Loucy (cell line): ENCODE data around the gene CACNA1H.

Source experiments
- H2AFZ ChIP-seq: fragments of 200-600 bp; sonication (generic); 2 replicates; pipeline ENCODE4 v1.6.0; 2016; ENCODE audit warnings: antibody characterized with exemption, mild to moderate bottlenecking, low read length, moderate library complexity
- H3F3A ChIP-seq: fragments of 200-600 bp; 2 replicates; pipeline ENCODE4 v1.6.0; 2016; ENCODE audit warnings: antibody characterized with exemption, low read depth, mild to moderate bottlenecking
- H3K27me3 ChIP-seq: fragments of 200-600 bp; sonication (generic); 2 replicates; pipeline ENCODE4 v1.6.1; 2014; ENCODE audit warnings: low read length, mild to moderate bottlenecking; ENCODE audit not compliant: insufficient read depth, poor library complexity, severe bottlenecking
- H3K36me3 ChIP-seq: fragments of 200-600 bp; sonication (generic); 2 replicates; pipeline ENCODE4 v1.6.1; 2016; ENCODE audit warnings: low read length; ENCODE audit not compliant: insufficient read depth
- H3K4me1 ChIP-seq: fragments of 200-600 bp; sonication (generic); 2 replicates; pipeline ENCODE4 v1.5.1; 2014; ENCODE audit warnings: low read length, mild to moderate bottlenecking; ENCODE audit not compliant: insufficient read depth, poor library complexity, severe bottlenecking
- H3K4me2 ChIP-seq: fragments of 200-600 bp; sonication (generic); 2 replicates; pipeline ENCODE4 v1.6.0; 2014; ENCODE audit warnings: antibody characterized with exemption, low read length, low read depth, mild to moderate bottlenecking; ENCODE audit not compliant: poor library complexity, severe bottlenecking
- H3K4me3 ChIP-seq: fragments of 200-600 bp; sonication (generic); 2 replicates; pipeline ENCODE4 v1.5.1; 2014; ENCODE audit warnings: low read length, mild to moderate bottlenecking, mixed read lengths; ENCODE audit not compliant: poor library complexity, severe bottlenecking
- H3K79me2 ChIP-seq: fragments of 200-600 bp; sonication (generic); 2 replicates; pipeline ENCODE4 v1.6.1; 2014; ENCODE audit warnings: low read length; ENCODE audit not compliant: insufficient read depth
- H3K9ac ChIP-seq: fragments of 200-600 bp; sonication (generic); 2 replicates; pipeline ENCODE4 v1.6.0; 2014; ENCODE audit warnings: mild to moderate bottlenecking, low read depth, low read length, moderate library complexity; ENCODE audit not compliant: poor library complexity, severe bottlenecking
- H3K9me2 ChIP-seq: fragments of 200-600 bp; sonication (generic); replicated peaks from 2 replicates; pipeline ENCODE4 v1.6.1; 2016; ENCODE audit warnings: low read depth, low read length, mixed read lengths
- H3K9me3 ChIP-seq: fragments of 200-600 bp; sonication (generic); 2 replicates; pipeline ENCODE4 v1.6.1; 2014; ENCODE audit warnings: mild to moderate bottlenecking, antibody characterized with exemption, low read length, low read depth; ENCODE audit not compliant: insufficient read depth
- H4K20me1 ChIP-seq: fragments of 200-600 bp; sonication (generic); 2 replicates; pipeline ENCODE4 v1.6.0; 2014; ENCODE audit warnings: antibody characterized with exemption, low read length, mild to moderate bottlenecking; ENCODE audit not compliant: insufficient read depth, poor library complexity, severe bottlenecking
- EZH2phosphoT487 ChIP-seq: fragments of 200-600 bp; IDR thresholded peaks from 2 replicates; pipeline ENCODE4 v1.6.1; 2018; ENCODE audit warnings: antibody characterized with exemption, mild to moderate bottlenecking, moderate library complexity, borderline replicate concordance
- TF ChIP-seq, protein P1 (sequence below): fragments of 200-600 bp; sonication (generic); conservative IDR thresholded peaks from 2 replicates; pipeline ENCODE4 v1.5.1; 2014; ENCODE audit warnings: mild to moderate bottlenecking, antibody characterized with exemption, low read length

CACNA1H gene

DNA sequence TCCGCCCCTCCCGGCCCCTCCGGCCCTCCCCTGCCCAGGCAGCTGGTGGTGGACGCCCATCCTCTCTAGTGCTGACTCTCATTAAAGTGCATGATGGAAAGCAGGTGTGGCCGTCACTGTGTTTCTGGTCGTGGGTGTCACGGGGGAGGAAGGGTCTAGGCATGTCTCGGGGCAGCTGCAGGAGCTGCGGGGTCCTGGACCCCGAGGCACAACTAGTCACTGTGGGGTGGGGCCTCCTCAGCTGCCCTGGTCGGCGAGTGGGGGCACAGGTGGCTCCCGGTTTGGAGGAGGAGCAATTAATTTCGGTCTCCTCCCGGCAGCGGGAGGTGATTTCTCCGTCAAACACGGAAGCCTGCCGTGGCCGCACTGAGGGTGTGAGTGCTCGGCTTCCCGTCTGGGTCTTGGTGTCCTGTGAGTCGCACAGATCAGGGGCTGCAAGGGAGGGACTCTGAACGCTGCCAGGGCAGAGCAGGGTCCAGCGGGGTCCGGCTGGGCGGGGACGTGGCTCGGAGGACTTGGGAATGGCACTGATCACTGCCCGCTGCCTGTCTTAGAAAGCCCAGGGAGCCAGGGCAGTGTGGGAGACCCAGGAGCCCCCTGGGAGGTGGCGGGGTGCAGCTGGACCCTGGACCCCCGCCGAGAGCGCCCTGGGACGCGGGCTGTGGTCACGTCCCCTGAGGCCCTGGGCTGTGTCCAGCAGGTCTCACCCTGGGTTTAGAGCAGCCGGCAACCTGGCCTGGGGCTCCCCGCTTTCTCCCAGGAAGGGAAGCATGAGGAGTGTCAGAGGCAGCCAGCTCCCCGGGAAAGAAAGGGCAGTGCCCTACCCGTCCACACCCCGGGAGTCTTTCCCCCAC, 106.2 kb downstream of the CACNA1H start:
- H3K79me2 ChIP-seq = no peaks in the 10 kb centered on the region
- no peaks in the 10 kb centered on the region for H3K9me2 ChIP-seq
- no peaks in the 10 kb centered on the region for H3K4me1 ChIP-seq
- H3K9me3 ChIP-seq = no peaks in the 10 kb centered on the region
- no peaks in the 10 kb centered on the region for H3K36me3 ChIP-seq
- H2AFZ ChIP-seq = no peak overlapping the region
- no peak overlapping the region for H3K4me2 ChIP-seq
- H3F3A ChIP-seq = no peaks in the 10 kb centered on the region
- H4K20me1 ChIP-seq = no peaks in the 10 kb centered on the region
- TF ChIP-seq, protein P1, sequence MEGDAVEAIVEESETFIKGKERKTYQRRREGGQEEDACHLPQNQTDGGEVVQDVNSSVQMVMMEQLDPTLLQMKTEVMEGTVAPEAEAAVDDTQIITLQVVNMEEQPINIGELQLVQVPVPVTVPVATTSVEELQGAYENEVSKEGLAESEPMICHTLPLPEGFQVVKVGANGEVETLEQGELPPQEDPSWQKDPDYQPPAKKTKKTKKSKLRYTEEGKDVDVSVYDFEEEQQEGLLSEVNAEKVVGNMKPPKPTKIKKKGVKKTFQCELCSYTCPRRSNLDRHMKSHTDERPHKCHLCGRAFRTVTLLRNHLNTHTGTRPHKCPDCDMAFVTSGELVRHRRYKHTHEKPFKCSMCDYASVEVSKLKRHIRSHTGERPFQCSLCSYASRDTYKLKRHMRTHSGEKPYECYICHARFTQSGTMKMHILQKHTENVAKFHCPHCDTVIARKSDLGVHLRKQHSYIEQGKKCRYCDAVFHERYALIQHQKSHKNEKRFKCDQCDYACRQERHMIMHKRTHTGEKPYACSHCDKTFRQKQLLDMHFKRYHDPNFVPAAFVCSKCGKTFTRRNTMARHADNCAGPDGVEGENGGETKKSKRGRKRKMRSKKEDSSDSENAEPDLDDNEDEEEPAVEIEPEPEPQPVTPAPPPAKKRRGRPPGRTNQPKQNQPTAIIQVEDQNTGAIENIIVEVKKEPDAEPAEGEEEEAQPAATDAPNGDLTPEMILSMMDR = no peak
- TF ChIP-seq EZH2phosphoT487 = no peak
- no peaks in the 10 kb centered on the region for H3K27me3 ChIP-seq
- no peak overlapping the region for H3K4me3 ChIP-seq
- H3K9ac ChIP-seq = no peak overlapping the region

DNA sequence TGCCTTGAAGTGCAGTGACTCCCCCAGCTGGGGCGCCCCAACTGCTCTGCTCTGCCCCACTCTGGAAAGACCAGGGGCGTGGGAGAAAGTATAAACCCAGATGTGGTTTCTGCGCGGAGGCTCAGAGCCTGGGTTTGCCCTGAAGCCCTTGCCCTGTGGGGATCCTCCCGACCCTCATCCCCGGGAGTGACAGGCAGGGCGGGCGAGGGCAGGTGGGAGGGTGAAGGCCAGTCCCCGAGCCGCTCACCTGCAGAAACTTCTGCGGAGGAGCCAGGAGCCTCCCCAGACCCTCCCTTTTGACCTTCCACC, 106.8 kb downstream of the CACNA1H start:
- H3K4me3 ChIP-seq = no peak overlapping the region
- no peaks in the 10 kb centered on the region for H4K20me1 ChIP-seq
- H3K27me3 ChIP-seq = no peaks in the 10 kb centered on the region

DNA sequence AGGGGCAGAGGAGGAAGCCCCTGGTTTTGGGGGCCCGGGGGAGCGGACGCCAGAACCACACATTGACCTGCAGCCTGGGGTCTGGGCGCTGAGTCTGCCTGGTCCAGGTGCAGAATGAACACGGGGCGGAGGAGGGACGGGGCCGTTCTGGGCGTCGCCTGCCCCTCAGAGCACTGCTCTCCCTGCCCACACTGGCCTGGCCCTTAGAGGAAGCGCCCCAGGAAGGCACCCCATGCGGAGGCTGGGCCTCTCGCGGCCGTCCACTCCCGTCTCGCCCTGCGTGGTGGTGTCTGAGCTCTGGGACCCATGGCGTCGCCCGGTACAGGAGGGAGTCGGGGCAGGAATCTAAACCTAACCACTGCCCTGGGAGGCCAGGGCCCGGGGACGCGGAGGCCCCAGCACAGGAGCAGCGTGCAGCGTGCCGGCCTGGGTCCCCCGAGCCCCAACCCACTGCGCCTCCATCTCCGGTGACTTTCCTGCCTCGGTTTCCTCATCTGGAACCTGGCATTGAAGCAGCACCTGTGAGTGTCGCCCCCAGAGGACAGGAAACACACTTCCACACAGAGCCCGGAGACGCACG, 107.3 kb downstream of the CACNA1H start:
- Histone ChIP-seq H2AFZ (no peak overlapping the region), H3F3A (no peaks in the 10 kb centered on the region), H3K9me2 (no peaks in the 10 kb centered on the region), H3K79me2 (no peaks in the 10 kb centered on the region), H3K4me3 (no peak overlapping the region), H3K4me1 (no peaks in the 10 kb centered on the region), H3K36me3 (no peaks in the 10 kb centered on the region), H3K9ac (no peak overlapping the region), H3K9me3 (no peaks in the 10 kb centered on the region), H4K20me1 (no peaks in the 10 kb centered on the region), H3K27me3 (no peaks in the 10 kb centered on the region), H3K4me2 (no peak overlapping the region)
- TF ChIP-seq EZH2phosphoT487 = no peak
- TF ChIP-seq, protein P1 = no peak

More for the DNA sequence above, 106.8 kb downstream of the CACNA1H start:
- H2AFZ ChIP-seq = no peak overlapping the region
- no peak overlapping the region for H3K9ac ChIP-seq
- no peak overlapping the region for H3K4me2 ChIP-seq
- no peaks in the 10 kb centered on the region for H3F3A ChIP-seq
- no peaks in the 10 kb centered on the region for H3K9me2 ChIP-seq
- H3K36me3 ChIP-seq = no peaks in the 10 kb centered on the region
- H3K4me1 ChIP-seq = no peaks in the 10 kb centered on the region
- no peak for TF ChIP-seq EZH2phosphoT487
- TF ChIP-seq, protein P1 = no peak
- no peaks in the 10 kb centered on the region for H3K79me2 ChIP-seq
- H3K9me3 ChIP-seq = no peaks in the 10 kb centered on the region
